Endothelial cell of umbilical vein (primary cell): ENCODE results near the gene ZNF362. TPM values are rescaled to one million over a fixed set of nuclear protein-coding genes. Genes with fewer than 3 reads are reported as not detected.

ENCODE experiments used
- BruUV-seq: library from RNA; stranded (reverse); fragments of 400-500 nt; replicated peaks from 2 replicates; lab custom pipeline; 2021; lab: Mats Ljungman, UMichigan
- CTCF ChIA-PET: fragments of 300-600, 350-600 bp; sonication (Branson Sonifier 250); formaldehyde crosslinking; loops from one replicate; lab custom pipeline; 2021; ENCODE audit warnings: antibody characterized with exemption, inconsistent platforms; lab: Charles Lee
- POLR2A ChIA-PET: fragments of 300-600, 350-600 bp; sonication (Branson Sonifier 250); formaldehyde crosslinking; loops from one replicate; lab custom pipeline; 2021; ENCODE audit warnings: antibody characterized with exemption, inconsistent platforms; lab: Charles Lee
- DNase-seq: peaks from one replicate; pipeline ENCODE4 v3.0.0-alpha.2; 2011; ENCODE audit warnings: low read depth, low spot score
- FAIRE-seq: peaks from 2 replicates; lab custom pipeline; 2011; peaks lifted over from hg19 to GRCh38; lab: Jason Lieb, UNC
- H2AFZ ChIP-seq: 2 replicates; pipeline ENCODE4 v1.6.0; 2012; ENCODE audit warnings: low read depth, low read length, control low read depth, inconsistent platforms
- H3K27ac ChIP-seq: 2 replicates; pipeline ENCODE4 v1.5.1; 2011; ENCODE audit warnings: low read depth, mild to moderate bottlenecking, control low read depth, low read length, moderate library complexity; ENCODE audit not compliant: insufficient read depth
- H3K27me3 ChIP-seq, 2 experiments: 2 replicates each; pipeline versions ENCODE4 v1.6.0 to v1.6.1; 2011; ENCODE audit warnings: low read length in 2 of 2, mixed read lengths in 1 of 2; ENCODE audit not compliant: control insufficient read depth in 2 of 2, insufficient read depth in 2 of 2
- H3K36me3 ChIP-seq, 2 experiments: 2 replicates in 1 of 2; 3 replicates in 1 of 2; pipeline ENCODE4 v1.5.1; 2011; ENCODE audit warnings: low read length in 2 of 2, mild to moderate bottlenecking in 1 of 2, moderate library complexity in 1 of 2; ENCODE audit not compliant: control insufficient read depth in 2 of 2, insufficient read depth in 2 of 2; ENCODE audit errors: extremely low read depth in 1 of 2
- H3K4me1 ChIP-seq: 3 replicates; pipeline ENCODE4 v1.5.1; 2011; ENCODE audit warnings: mild to moderate bottlenecking, low read length; ENCODE audit not compliant: control insufficient read depth, insufficient read depth; ENCODE audit errors: extremely low read depth
- H3K4me2 ChIP-seq: 2 replicates; pipeline ENCODE4 v1.6.1; 2011; ENCODE audit warnings: low read length, control low read depth, mixed read lengths; ENCODE audit not compliant: insufficient read depth
- H3K4me3 ChIP-seq, 3 experiments: fragments of 200-600 bp in 1 of 3; sonication (generic), shearing (Covaris generic) in 1 of 3; replicated peaks in 1 of 3; 2 replicates each; pipeline ENCODE4 v1.5.1; 2011 to 2016; ENCODE audit warnings: control low read depth in 3 of 3, low read length in 3 of 3, mild to moderate bottlenecking in 2 of 3, inconsistent platforms in 1 of 3, low read depth in 1 of 3, moderate library complexity in 1 of 3; ENCODE audit not compliant: insufficient read depth in 1 of 3
- H3K79me2 ChIP-seq: 2 replicates; pipeline ENCODE4 v1.6.0; 2012; ENCODE audit warnings: low read length, inconsistent platforms; ENCODE audit not compliant: control insufficient read depth, insufficient read depth
- H3K9ac ChIP-seq: replicated peaks from 2 replicates; pipeline ENCODE3; 2011; ENCODE audit warnings: low read length, control low read depth; ENCODE audit not compliant: insufficient read depth; ENCODE audit errors: extremely low read depth
- H3K9me1 ChIP-seq: replicated peaks from 3 replicates; pipeline ENCODE4 v1.6.0; 2011; ENCODE audit warnings: mild to moderate bottlenecking, low read length; ENCODE audit not compliant: control insufficient read depth, insufficient read depth; ENCODE audit errors: extremely low read depth
- H3K9me3 ChIP-seq: replicated peaks from 2 replicates; pipeline ENCODE4 v1.5.1; 2012; ENCODE audit warnings: low read length, inconsistent platforms; ENCODE audit not compliant: control insufficient read depth, insufficient read depth
- H4K20me1 ChIP-seq: replicated peaks from 2 replicates; pipeline ENCODE3; 2011; ENCODE audit warnings: mild to moderate bottlenecking, low read length; ENCODE audit not compliant: control insufficient read depth, insufficient read depth; ENCODE audit errors: extremely low read depth
- EZH2 ChIP-seq: IDR thresholded peaks from 2 replicates; pipeline ENCODE4 v1.6.1; 2012; ENCODE audit warnings: borderline replicate concordance, low read depth, mild to moderate bottlenecking, moderate library complexity, low read length, inconsistent platforms; ENCODE audit not compliant: severe bottlenecking
- FOS ChIP-seq: IDR thresholded peaks from 2 replicates; pipeline ENCODE4 v1.6.1; 2011; ENCODE audit warnings: mild to moderate bottlenecking, low read length, moderate library complexity, borderline replicate concordance; ENCODE audit not compliant: insufficient read depth
- GATA2 ChIP-seq: IDR thresholded peaks from 2 replicates; pipeline ENCODE4 v1.7.0; 2011; ENCODE audit warnings: low read depth, mild to moderate bottlenecking, moderate library complexity, mixed read lengths, low read length; ENCODE audit not compliant: insufficient read length, insufficient read depth
- JUN ChIP-seq: IDR thresholded peaks from 2 replicates; pipeline ENCODE4 v1.6.1; 2011; ENCODE audit warnings: borderline replicate concordance, low read depth; ENCODE audit not compliant: insufficient read length, insufficient read depth
- MYC ChIP-seq: IDR thresholded peaks from one replicate; pipeline ENCODE4 v1.6.1; 2011; ENCODE audit warnings: mild to moderate bottlenecking, low read depth, low read length
- POLR2A ChIP-seq: IDR thresholded peaks from 2 replicates; pipeline ENCODE4 v1.6.1; 2012; ENCODE audit warnings: low read depth, mild to moderate bottlenecking, control low read depth, low read length
- POLR2AphosphoS5 ChIP-seq: IDR thresholded peaks from 2 replicates; pipeline ENCODE4 v1.6.1; 2012; ENCODE audit warnings: low read depth, mild to moderate bottlenecking, control low read depth, low read length, moderate library complexity; ENCODE audit not compliant: insufficient read depth
- dilution Hi-C: fragments of 300-500 bp; cut with MboI; formaldehyde crosslinking; loops from one replicate; pipeline ENCODE4 v1.15.0; 2019; ENCODE audit warnings: low sequenced_read_pairs; ENCODE audit not compliant: extremely low pct_ligation_motif_present
- intact Hi-C: fragments of 100-400 bp; cut with micrococcal nuclease; formaldehyde crosslinking; loops from one replicate; pipeline ENCODE4 v1.10.0; 2022
- polyA plus RNA-seq, 4 experiments: library from polyadenylated mRNA; depleted of rRNA in 3 of 4; stranded (reverse) in 3 of 4; unstranded in 1 of 4; fragments of >200 nt; gene quantifications; 2 replicates each; pipeline versions ENCODE4 v1.2.1 to v1.2.3, GENCODE V29; 2011 to 2012; ENCODE audit warnings: missing spikeins in 1 of 4
- total RNA-seq: library from RNA; stranded (reverse); gene quantifications from 2 replicates; pipeline ENCODE4 v1.2.3, GENCODE V29; 2021
- TF ChIP-seq, protein P1 (sequence below), 2 donors: IDR thresholded peaks; 1 replicate in 1 of 2; 2 replicates in 1 of 2; pipeline ENCODE4 v1.5.1; 2011; ENCODE audit warnings: low read length in 2 of 2, mild to moderate bottlenecking in 2 of 2, moderate library complexity in 2 of 2, control low read depth in 1 of 2, inconsistent platforms in 1 of 2, low read depth in 1 of 2; ENCODE audit not compliant: insufficient read depth in 1 of 2; ENCODE audit errors: extremely low read depth in 1 of 2
- TF ChIP-seq, protein P2 (sequence below): IDR thresholded peaks from 2 replicates; pipeline ENCODE4 v1.6.1; 2011; ENCODE audit not compliant: insufficient read depth, insufficient read length

Gene ZNF362
- total and polyA plus RNA-seq, 2 donors (not counting 3 experiments of a cell fraction or from before 2014, with no cell fraction given): 28.4 to 35.3 TPM

DNA sequence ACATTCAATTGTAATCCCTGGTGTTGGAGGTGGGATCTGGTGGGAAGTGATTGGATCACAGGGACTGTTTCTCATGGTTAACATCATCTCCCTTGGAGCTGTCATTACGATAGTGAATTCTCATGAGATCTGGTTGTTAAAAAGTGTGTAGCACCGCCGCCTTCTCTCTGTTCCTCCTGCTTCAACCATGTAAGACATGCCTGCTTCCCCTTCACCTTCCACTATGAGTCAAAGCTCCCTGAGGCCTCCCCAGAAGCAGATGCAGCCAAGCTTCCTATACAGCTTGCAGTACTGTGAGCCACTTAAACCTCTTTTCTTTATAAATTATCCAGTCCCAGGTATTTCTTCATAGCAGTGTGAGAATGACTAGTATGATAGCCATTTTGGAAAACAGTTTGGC, 44.3 kb upstream of the ZNF362 start:
- no peak overlapping the region for H3K27ac ChIP-seq
- H3K27me3 ChIP-seq: peaks cover 3 to 4% of the 10 kb centered on the region in 2 experiments
- H3K4me1 ChIP-seq: no peaks in the 10 kb centered on the region
- BruUV-seq: no TSS peak
- DNase-seq: no peak
- POLR2A ChIA-PET: no interaction called here
- dilution Hi-C loops (no loop called here), intact Hi-C loops (no loop called here)
- no peaks in the 10 kb centered on the region for H4K20me1 ChIP-seq
- no peak overlapping the region for H2AFZ ChIP-seq
- no peaks in the 10 kb centered on the region for H3K36me3 ChIP-seq
- CTCF ChIA-PET: no interaction called here
- no peak overlapping the region for H3K4me2 ChIP-seq
- H3K79me2 ChIP-seq: no peaks in the 10 kb centered on the region
- no peaks in the 10 kb centered on the region for H3K9me3 ChIP-seq
- no peak overlapping the region for H3K9ac ChIP-seq
- no peak overlapping the region for H3K4me3 ChIP-seq
- H3K9me1 ChIP-seq: no peaks in the 10 kb centered on the region
- no peak for FAIRE-seq
- TF ChIP-seq EZH2 (no peak), FOS (no peak), POLR2A (no peak), POLR2AphosphoS5 (no peak), JUN (no peak), GATA2 (no peak), MYC (no peak)
- TF ChIP-seq, protein P1, sequence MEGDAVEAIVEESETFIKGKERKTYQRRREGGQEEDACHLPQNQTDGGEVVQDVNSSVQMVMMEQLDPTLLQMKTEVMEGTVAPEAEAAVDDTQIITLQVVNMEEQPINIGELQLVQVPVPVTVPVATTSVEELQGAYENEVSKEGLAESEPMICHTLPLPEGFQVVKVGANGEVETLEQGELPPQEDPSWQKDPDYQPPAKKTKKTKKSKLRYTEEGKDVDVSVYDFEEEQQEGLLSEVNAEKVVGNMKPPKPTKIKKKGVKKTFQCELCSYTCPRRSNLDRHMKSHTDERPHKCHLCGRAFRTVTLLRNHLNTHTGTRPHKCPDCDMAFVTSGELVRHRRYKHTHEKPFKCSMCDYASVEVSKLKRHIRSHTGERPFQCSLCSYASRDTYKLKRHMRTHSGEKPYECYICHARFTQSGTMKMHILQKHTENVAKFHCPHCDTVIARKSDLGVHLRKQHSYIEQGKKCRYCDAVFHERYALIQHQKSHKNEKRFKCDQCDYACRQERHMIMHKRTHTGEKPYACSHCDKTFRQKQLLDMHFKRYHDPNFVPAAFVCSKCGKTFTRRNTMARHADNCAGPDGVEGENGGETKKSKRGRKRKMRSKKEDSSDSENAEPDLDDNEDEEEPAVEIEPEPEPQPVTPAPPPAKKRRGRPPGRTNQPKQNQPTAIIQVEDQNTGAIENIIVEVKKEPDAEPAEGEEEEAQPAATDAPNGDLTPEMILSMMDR (IDR thresholded peaks at IDR 0.05; ENCODE audit: extremely low read depth in 1 of 2, insufficient read depth in 1 of 2, low read depth in 1 of 2, low read length in 2 of 2): no peak
- TF ChIP-seq, protein P2, sequence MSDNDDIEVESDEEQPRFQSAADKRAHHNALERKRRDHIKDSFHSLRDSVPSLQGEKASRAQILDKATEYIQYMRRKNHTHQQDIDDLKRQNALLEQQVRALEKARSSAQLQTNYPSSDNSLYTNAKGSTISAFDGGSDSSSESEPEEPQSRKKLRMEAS: no peak
